PC-9 (cell line): ENCODE results near the gene ADGRB3. TPM values are rescaled to one million over a fixed set of nuclear protein-coding genes. Genes with fewer than 3 reads are reported as not detected.

Experiments used
- BruUV-seq: library from RNA; stranded (reverse); fragments of 400-500 nt; replicated peaks from 2 replicates; lab custom pipeline; 2021; lab: Mats Ljungman, UMichigan
- CTCF ChIA-PET: fragments of 300-600 bp; sonication (Branson Sonifier 250); formaldehyde crosslinking; loops from one replicate; lab custom pipeline; 2022; ENCODE audit warnings: antibody characterized with exemption; lab: Charles Lee
- POLR2A ChIA-PET: fragments of 300-600 bp; sonication (Branson Sonifier 250); formaldehyde crosslinking; loops from one replicate; lab custom pipeline; 2022; ENCODE audit warnings: antibody characterized with exemption; ENCODE audit not compliant: unreplicated experiment; lab: Charles Lee
- DNase-seq, 2 experiments: peaks; one replicate each; pipeline versions ENCODE4 v3.0.0 to v3.0.0-alpha.2; 2015 to 2022; ENCODE audit warnings: mixed read lengths in 1 of 2
- H2AFZ ChIP-seq: fragments of 200-600 bp; sonication (generic); 2 replicates; pipeline ENCODE4 v1.8.1; 2017; ENCODE audit warnings: antibody characterized with exemption
- H3F3A ChIP-seq: fragments of 200-600 bp; sonication (generic); 2 replicates; pipeline ENCODE4 v1.8.1; 2017; ENCODE audit warnings: antibody characterized with exemption, mild to moderate bottlenecking, low read depth; ENCODE audit not compliant: insufficient read depth
- H3K27ac ChIP-seq: fragments of 200-600 bp; sonication (generic); 2 replicates; pipeline ENCODE4 v1.6.1; 2016; ENCODE audit warnings: mixed run types
- H3K27me3 ChIP-seq: fragments of 200-600 bp; sonication (generic); 2 replicates; pipeline ENCODE4 v1.6.1; 2016; ENCODE audit warnings: low read depth, mixed run types; ENCODE audit not compliant: insufficient read depth
- H3K36me3 ChIP-seq: fragments of 200-600 bp; sonication (generic); 2 replicates; pipeline ENCODE4 v1.6.1; 2016; ENCODE audit warnings: low read depth, mixed run types
- H3K4me1 ChIP-seq: fragments of 200-600 bp; sonication (generic); replicated peaks from 2 replicates; pipeline ENCODE4 v1.6.1; 2016; ENCODE audit warnings: mixed run types; ENCODE audit not compliant: insufficient read depth
- H3K4me2 ChIP-seq: fragments of 200-600 bp; sonication (generic); 2 replicates; pipeline ENCODE4 v1.6.1; 2017; ENCODE audit warnings: mixed run types
- H3K4me3 ChIP-seq: fragments of 200-600 bp; sonication (generic); 2 replicates; pipeline ENCODE4 v1.6.1; 2016; ENCODE audit warnings: mixed run types
- H3K79me2 ChIP-seq: fragments of 200-600 bp; sonication (generic); 2 replicates; pipeline ENCODE4 v1.6.1; 2017; ENCODE audit warnings: low read depth, mixed run types
- H3K9me2 ChIP-seq: fragments of 200-600 bp; sonication (generic); 2 replicates; pipeline ENCODE4 v1.8.1; 2017; ENCODE audit warnings: mild to moderate bottlenecking; ENCODE audit not compliant: insufficient read depth
- H3K9me3 ChIP-seq: fragments of 200-600 bp; sonication (generic); 2 replicates; pipeline ENCODE4 v1.8.1; 2016; ENCODE audit warnings: low read depth; ENCODE audit not compliant: insufficient read depth
- H4K20me1 ChIP-seq: fragments of 200-600 bp; sonication (generic); 2 replicates; pipeline ENCODE4 v1.8.1; 2017; ENCODE audit not compliant: insufficient read depth
- CTCF ChIP-seq: fragments of 200-600 bp; sonication (generic); conservative IDR thresholded peaks from 2 replicates; pipeline ENCODE4 v1.6.1; 2017; ENCODE audit warnings: mixed run types, antibody characterized with exemption, mild to moderate bottlenecking, moderate library complexity
- EZH2 ChIP-seq: fragments of 200-600 bp; sonication (generic); IDR thresholded peaks from 2 replicates; pipeline ENCODE4 v1.8.0; 2017; ENCODE audit warnings: antibody characterized with exemption, low read depth
- intact Hi-C: fragments of 100-400 bp; cut with micrococcal nuclease; formaldehyde crosslinking; loops from one replicate; pipeline ENCODE4 v1.10.0; 2022; ENCODE audit not compliant: unreplicated experiment
- total RNA-seq: library from RNA; stranded (reverse); gene quantifications from 2 replicates; pipeline ENCODE4 v1.2.3, GENCODE V29; 2021

ADGRB3 gene
- total RNA-seq, 1 experiment from 2014 or later: not detected

DNA sequence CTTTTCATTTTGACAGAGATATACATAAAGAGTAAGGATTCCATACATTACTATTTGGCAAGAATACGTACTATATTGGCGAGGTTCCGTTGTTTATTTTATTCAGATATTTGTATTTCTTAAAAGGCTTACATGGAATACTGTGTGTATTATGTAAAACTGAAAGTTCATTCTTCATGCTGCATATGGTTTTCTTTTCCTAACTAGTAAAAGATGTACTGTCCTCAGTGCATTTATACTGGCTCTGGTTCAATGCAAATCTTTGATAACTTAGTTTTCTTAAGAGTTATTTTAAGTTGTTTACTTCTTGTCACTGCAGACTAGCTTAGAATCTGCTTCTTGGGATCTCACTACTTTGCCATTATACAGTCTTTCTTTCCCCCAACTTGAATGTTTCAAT lies 42.0 kb downstream of the ADGRB3 start:
- Histone ChIP-seq H3K36me3 (no peaks in the 10 kb centered on the region), H3K4me3 (no peak overlapping the region), H3K79me2 (no peaks in the 10 kb centered on the region), H3K27ac (no peak overlapping the region), H2AFZ (no peak overlapping the region), H3F3A (no peaks in the 10 kb centered on the region), H3K27me3 (no peaks in the 10 kb centered on the region), H3K4me2 (no peak overlapping the region), H3K9me2 (no peaks in the 10 kb centered on the region), H3K4me1 (no peaks in the 10 kb centered on the region), H4K20me1 (no peaks in the 10 kb centered on the region), H3K9me3 (no peaks in the 10 kb centered on the region)
- TF ChIP-seq EZH2: no peak
- CTCF ChIA-PET: no interaction called here
- no TSS peak for BruUV-seq
- no peak for DNase-seq
- intact Hi-C loops: no loop called here
- POLR2A ChIA-PET: no interaction called here

DNA sequence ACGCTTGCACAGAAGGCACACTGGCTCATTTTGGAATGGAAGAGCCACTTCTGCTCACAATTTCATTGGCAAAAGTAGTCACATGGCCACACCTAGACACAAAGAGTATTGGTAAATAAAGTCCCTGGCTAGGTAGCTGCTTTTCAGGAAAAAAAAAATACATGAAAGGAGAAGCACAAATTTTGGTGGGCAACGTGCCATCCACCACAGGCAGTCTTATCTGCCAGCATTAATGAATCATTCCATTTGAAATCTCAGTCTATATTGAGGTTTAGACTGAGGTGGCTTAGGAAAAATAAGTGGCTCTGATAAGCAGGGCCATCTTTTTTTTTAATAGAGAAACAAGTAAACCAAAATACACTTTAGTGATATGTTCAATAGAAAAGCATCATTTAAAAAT lies 44.3 kb downstream of the ADGRB3 start:
- ChIA-PET CTCF (no interaction called here), POLR2A (no interaction called here)
- no peak overlapping the region for H3K4me3 ChIP-seq

GRCh38 chr6:68680264-68680663 lies 45.2 kb downstream of the ADGRB3 start:
- H4K20me1 ChIP-seq: no peaks in the 10 kb centered on the region

More for the DNA sequence above, 44.3 kb downstream of the ADGRB3 start:
- Histone ChIP-seq H3K4me2 (no peak overlapping the region), H2AFZ (no peak overlapping the region), H4K20me1 (no peaks in the 10 kb centered on the region), H3K4me1 (no peaks in the 10 kb centered on the region), H3K9me2 (no peaks in the 10 kb centered on the region), H3K36me3 (no peaks in the 10 kb centered on the region), H3K27ac (no peak overlapping the region), H3K27me3 (no peaks in the 10 kb centered on the region), H3K9me3 (no peaks in the 10 kb centered on the region), H3K79me2 (no peaks in the 10 kb centered on the region), H3F3A (no peaks in the 10 kb centered on the region)
- intact Hi-C loops: no loop called here
- TF ChIP-seq CTCF: no peak
- TF ChIP-seq EZH2: no peak
- no peak for DNase-seq
- no TSS peak for BruUV-seq

More at GRCh38 chr6:68680264-68680663, 45.2 kb downstream of the ADGRB3 start:
- Histone ChIP-seq H3K9me3 (no peaks in the 10 kb centered on the region), H3F3A (no peaks in the 10 kb centered on the region), H3K9me2 (no peaks in the 10 kb centered on the region), H3K4me1 (no peaks in the 10 kb centered on the region), H3K79me2 (no peaks in the 10 kb centered on the region), H3K36me3 (no peaks in the 10 kb centered on the region), H3K4me3 (no peak overlapping the region), H3K27me3 (no peaks in the 10 kb centered on the region), H3K27ac (no peak overlapping the region), H3K4me2 (no peak overlapping the region), H2AFZ (no peak overlapping the region)
- no TSS peak for BruUV-seq
- intact Hi-C loops: no loop called here
- POLR2A ChIA-PET: no interaction called here
- CTCF ChIA-PET: interaction anchor here (0.6 kb wide), 1 partner anchor 141 kb away, joined by 3 read pairs; no protein-coding TSS in a partner anchor
- no peak for DNase-seq
- TF ChIP-seq CTCF: no peak
- no peak for TF ChIP-seq EZH2
